CD14-positive monocyte (primary cell): Measurements from ENCODE around the gene RPL37. TPM values are rescaled to one million over a fixed set of nuclear protein-coding genes. Genes with fewer than 3 reads are reported as not detected.
A peak's percentile ranks its signal among the peaks of the same experiment; 100 is the strongest.
"Not testable (repeated sequence)": the region's sequence is repeated elsewhere in the genome, so short reads cannot be mapped to it uniquely, and the experiment has no call there.

Experiments
- DNase-seq, 3 donors: peaks; one replicate each; pipeline ENCODE4 v3.0.0-alpha.2; 2011 to 2022
- H2AFZ ChIP-seq: 2 replicates; pipeline ENCODE4 v1.6.0; 2012; ENCODE audit warnings: mild to moderate bottlenecking, low read depth, low read length, inconsistent platforms; ENCODE audit not compliant: insufficient read depth, poor library complexity, severe bottlenecking
- H3K27ac ChIP-seq, 2 donors: 1 replicate in 1 of 2; 2 replicates in 1 of 2; pipeline ENCODE4 v1.5.1; 2012 to 2013; ENCODE audit warnings: low read length in 2 of 2, control low read depth in 1 of 2, inconsistent platforms in 1 of 2, low read depth in 1 of 2, mild to moderate bottlenecking in 1 of 2
- H3K27me3 ChIP-seq, 2 donors: one replicate each; pipeline versions ENCODE4 v1.6.0 to v1.6.1; 2011 to 2013; ENCODE audit warnings: low read length in 2 of 2; ENCODE audit not compliant: control insufficient read depth in 2 of 2, insufficient read depth in 2 of 2
- H3K36me3 ChIP-seq, 2 donors: replicated peaks in 1 of 2; 1 replicate in 1 of 2; 2 replicates in 1 of 2; pipeline versions ENCODE4 v1.5.1 to v1.6.1; 2012 to 2013; ENCODE audit warnings: low read length in 2 of 2, control low read depth in 1 of 2, inconsistent platforms in 1 of 2, mild to moderate bottlenecking in 1 of 2; ENCODE audit not compliant: insufficient read depth in 2 of 2, control insufficient read depth in 1 of 2
- H3K4me1 ChIP-seq, 2 donors: 1 replicate in 1 of 2; 2 replicates in 1 of 2; pipeline versions ENCODE4 v1.5.1 to v1.6.1; 2012 to 2013; ENCODE audit warnings: low read length in 2 of 2, control low read depth in 1 of 2, inconsistent platforms in 1 of 2, mild to moderate bottlenecking in 1 of 2, moderate library complexity in 1 of 2; ENCODE audit not compliant: insufficient read depth in 2 of 2, control insufficient read depth in 1 of 2
- H3K4me2 ChIP-seq: replicated peaks from 2 replicates; pipeline ENCODE3; 2012; ENCODE audit warnings: low read length, moderate library complexity, mild to moderate bottlenecking; ENCODE audit not compliant: poor library complexity, severe bottlenecking; ENCODE audit errors: extremely low read depth
- H3K4me3 ChIP-seq, 3 experiments: fragments of 200-600 bp in 1 of 3; sonication (generic) in 1 of 3; replicated peaks in 1 of 3; 1 replicate in 2 of 3; 2 replicates in 1 of 3; pipeline ENCODE4 v1.5.1; 2011 to 2013; ENCODE audit warnings: low read length in 3 of 3, mild to moderate bottlenecking in 3 of 3, control low read depth in 2 of 3, low read depth in 2 of 3, inconsistent platforms in 1 of 3, moderate library complexity in 1 of 3
- H3K79me2 ChIP-seq: 2 replicates; pipeline ENCODE4 v1.6.0; 2012; ENCODE audit warnings: mild to moderate bottlenecking, control low read depth, inconsistent platforms, low read length, moderate library complexity; ENCODE audit not compliant: insufficient read depth
- H3K9ac ChIP-seq: 2 replicates; pipeline ENCODE4 v1.6.0; 2017; ENCODE audit warnings: low read length, mild to moderate bottlenecking; ENCODE audit not compliant: insufficient read depth, poor library complexity, severe bottlenecking
- H3K9me3 ChIP-seq, 2 donors: replicated peaks in 1 of 2; 1 replicate in 1 of 2; 2 replicates in 1 of 2; pipeline versions ENCODE4 v1.5.1 to v1.6.1; 2012 to 2013; ENCODE audit warnings: low read length in 2 of 2, control low read depth in 1 of 2; ENCODE audit not compliant: control insufficient read depth in 1 of 2, insufficient read depth in 1 of 2
- H4K20me1 ChIP-seq: 2 replicates; pipeline ENCODE4 v1.6.0; 2012; ENCODE audit warnings: mild to moderate bottlenecking, low read length, control low read depth, moderate library complexity; ENCODE audit not compliant: insufficient read depth
- H3K27ac Mint-ChIP-seq, 7 donors: one replicate each; pipeline ENCODE4 v1.8.0; 2020; ENCODE audit warnings: mild to moderate bottlenecking in 7 of 7, mixed read lengths in 7 of 7, moderate library complexity in 6 of 7, inconsistent platforms in 2 of 7
- H3K27me3 Mint-ChIP-seq, 3 donors: one replicate each; pipeline ENCODE4 v1.8.0; 2021 to 2022; ENCODE audit warnings: low read depth in 3 of 3, mild to moderate bottlenecking in 3 of 3, mixed read lengths in 3 of 3, moderate library complexity in 3 of 3, inconsistent platforms in 1 of 3
- H3K36me3 Mint-ChIP-seq, 2 donors: one replicate each; pipeline ENCODE4 v1.8.0; 2020; ENCODE audit warnings: mixed read lengths in 2 of 2, inconsistent platforms in 1 of 2, mild to moderate bottlenecking in 1 of 2
- H3K4me1 Mint-ChIP-seq: one replicate; pipeline ENCODE4 v1.8.0; 2020; ENCODE audit warnings: mild to moderate bottlenecking, mixed read lengths
- H3K4me3 Mint-ChIP-seq, 2 donors: one replicate each; pipeline ENCODE4 v1.8.0; 2020; ENCODE audit warnings: mild to moderate bottlenecking in 2 of 2, mixed read lengths in 2 of 2, moderate library complexity in 1 of 2
- H3K9me3 Mint-ChIP-seq, 7 donors: one replicate each; pipeline ENCODE4 v1.8.0; 2020 to 2022; ENCODE audit warnings: mixed read lengths in 7 of 7, mild to moderate bottlenecking in 6 of 7, moderate library complexity in 6 of 7, inconsistent platforms in 2 of 7
- WGBS: methylation state at CpG from one replicate; pipeline ENCODE4 v1.1.5; 2013; ENCODE audit warnings: missing lambda C conversion rate; ENCODE audit not compliant: insufficient coverage; 5-methylcytosine and 5-hydroxymethylcytosine counted together
- intact Hi-C, 2 donors: fragments of 100-400 bp; cut with micrococcal nuclease; formaldehyde crosslinking; loops; one replicate each; pipeline versions ENCODE4 v1.15.0 to v1.15.1; 2023
- polyA minus RNA-seq: library from RNA; depleted of rRNA, polyadenylated mRNA; stranded (reverse); fragments of >200 nt; gene quantifications from 2 replicates; pipeline ENCODE4 v1.2.3, GENCODE V29; 2012
- polyA plus RNA-seq, 3 donors: library from polyadenylated mRNA; depleted of rRNA in 1 of 3; unstranded in 2 of 3; stranded (reverse) in 1 of 3; fragments of 300-500 nt in 2 of 3; fragments of >200 nt in 1 of 3; fragmentation: Illumina TruSeq in 2 of 3; gene quantifications; 1 replicate in 2 of 3; 2 replicates in 1 of 3; pipeline ENCODE4 v1.2.3, GENCODE V29; 2012 to 2021
- total RNA-seq, 12 experiments: library from RNA in 1 of 12; stranded (reverse) in 1 of 12; fragments of 120-200 nt in 1 of 12; gene quantifications; one replicate each; pipeline ENCODE4 v1.2.4 and lab custom pipeline; 2013 to 2026; ENCODE audit warnings: mixed read lengths in 6 of 12, inconsistent platforms in 1 of 12
- TF ChIP-seq, protein P1 (sequence below): fragments of 200-600 bp; IDR thresholded peaks from one replicate; pipeline ENCODE4 v1.8.0; 2022; ENCODE audit warnings: antibody characterized with exemption, mild to moderate bottlenecking

Gene RPL37
- total RNA-seq (2013), result 2,056 TPM
- polyA plus RNA-seq, result 100 to 1,000 TPM in 2 of 3 donors, 10 to 100 TPM in 1; 87.9 to 813 (median 738) TPM
- 696 and 1,409 TPM in 2 replicates for polyA minus RNA-seq
- total RNA-seq (lab: John Stamatoyannopoulos, UW), result 238 to 665 (median 561) reads per million in 11 experiments

DNA sequence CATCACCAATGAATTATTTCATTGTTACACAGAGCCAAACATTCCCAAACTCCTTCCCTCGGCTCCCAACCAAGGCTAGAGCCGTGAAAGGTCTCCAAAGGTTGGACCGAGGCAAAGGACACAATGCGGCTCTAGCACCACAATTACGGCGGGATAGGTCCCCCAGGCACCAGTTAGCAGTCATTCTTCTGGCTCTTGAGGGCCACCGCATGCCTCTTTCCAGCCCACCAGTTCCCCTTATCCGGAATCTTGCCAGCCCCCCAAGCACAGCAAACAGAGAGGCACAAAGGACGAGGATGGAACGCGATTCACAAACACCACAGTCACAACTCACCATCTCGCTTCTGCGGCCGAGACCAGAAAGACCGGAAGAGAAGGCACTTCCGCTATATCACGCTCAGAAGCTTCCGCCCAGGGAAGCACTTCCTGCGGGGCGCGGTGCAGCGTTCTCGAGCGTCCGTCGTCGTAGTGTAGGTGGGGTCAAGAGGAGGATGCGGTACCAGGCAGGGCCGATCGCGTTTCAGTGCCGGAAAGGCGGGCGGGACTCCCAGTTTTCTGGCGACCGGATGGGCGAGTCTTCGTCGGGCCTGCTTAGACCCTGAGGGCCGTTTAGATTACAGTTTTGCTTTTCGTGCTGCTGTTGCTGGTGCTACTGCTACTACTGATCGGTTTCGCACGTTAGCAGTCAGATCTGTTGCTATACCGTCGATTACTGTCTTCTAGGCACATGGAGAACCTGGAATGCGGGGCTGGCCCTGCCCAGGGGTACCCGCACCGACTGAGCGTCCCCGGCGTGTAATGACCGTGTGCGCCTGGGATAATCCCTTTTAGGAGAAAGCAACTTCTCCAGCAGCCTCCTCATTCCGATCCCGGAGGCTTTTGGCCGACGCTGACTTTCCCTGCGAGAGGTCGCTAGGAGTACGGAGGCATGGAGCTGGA is at the start of gene RPL37:
Gene RPL37 (minus strand): TSS at position 374 of the 939 bp plus-strand sequence. CDS start 37 bp downstream, at position 337.
- H3K9ac ChIP-seq, result peak within 1 kb of the TSS; percentile 89
- H3K27me3 ChIP-seq, result no peaks in the 10 kb centered on the region
- H3K36me3 ChIP-seq, result peaks cover 37 to 41% of the 10 kb centered on the region in 2 donors
- WGBS, result 1% methylated on average over 56 of the region's 61 CpGs
- H2AFZ ChIP-seq, result peak within 1 kb of the TSS; percentile 97
- Mint-ChIP-seq H3K27ac (peak within 1 kb of the TSS; percentile 96 to 99 (median 97)), H3K4me1 (peaks cover 44% of the 10 kb centered on the region), H3K36me3 (peaks cover 39 to 41% of the 10 kb centered on the region in 2 donors), H3K27me3 (peaks cover 0 to 2% (median 0%) of the 10 kb centered on the region in 3 donors), H3K9me3 (peaks cover 0 to 3% (median 0%) of the 10 kb centered on the region in 7 donors), H3K4me3 (peak within 1 kb of the TSS; percentile 95 to 99)
- H3K4me2 ChIP-seq, result peak within 1 kb of the TSS; percentile 79
- H3K4me3 ChIP-seq, result peak within 1 kb of the TSS; percentile 86 to 99 (median 89)
- H3K4me1 ChIP-seq, result peaks cover 38 to 45% of the 10 kb centered on the region in 2 donors
- peak within 1 kb of the TSS; percentile 92 to 96 for H3K27ac ChIP-seq
- H3K79me2 ChIP-seq, result peaks cover 48% of the 10 kb centered on the region
- peaks cover 41% of the 10 kb centered on the region for H4K20me1 ChIP-seq
- intact Hi-C loops, result loop anchor here in 1 of 2 donors (10.0 kb wide), 2 partner anchors 80 to 1070 kb away; partner anchors contain the start of genes RIMOC1 and TTC33
- peak; percentile 93 to 96 (median 95) for DNase-seq
- TF ChIP-seq, protein P1, sequence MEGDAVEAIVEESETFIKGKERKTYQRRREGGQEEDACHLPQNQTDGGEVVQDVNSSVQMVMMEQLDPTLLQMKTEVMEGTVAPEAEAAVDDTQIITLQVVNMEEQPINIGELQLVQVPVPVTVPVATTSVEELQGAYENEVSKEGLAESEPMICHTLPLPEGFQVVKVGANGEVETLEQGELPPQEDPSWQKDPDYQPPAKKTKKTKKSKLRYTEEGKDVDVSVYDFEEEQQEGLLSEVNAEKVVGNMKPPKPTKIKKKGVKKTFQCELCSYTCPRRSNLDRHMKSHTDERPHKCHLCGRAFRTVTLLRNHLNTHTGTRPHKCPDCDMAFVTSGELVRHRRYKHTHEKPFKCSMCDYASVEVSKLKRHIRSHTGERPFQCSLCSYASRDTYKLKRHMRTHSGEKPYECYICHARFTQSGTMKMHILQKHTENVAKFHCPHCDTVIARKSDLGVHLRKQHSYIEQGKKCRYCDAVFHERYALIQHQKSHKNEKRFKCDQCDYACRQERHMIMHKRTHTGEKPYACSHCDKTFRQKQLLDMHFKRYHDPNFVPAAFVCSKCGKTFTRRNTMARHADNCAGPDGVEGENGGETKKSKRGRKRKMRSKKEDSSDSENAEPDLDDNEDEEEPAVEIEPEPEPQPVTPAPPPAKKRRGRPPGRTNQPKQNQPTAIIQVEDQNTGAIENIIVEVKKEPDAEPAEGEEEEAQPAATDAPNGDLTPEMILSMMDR, result no peak
- no peaks in the 10 kb centered on the region for H3K9me3 ChIP-seq

DNA sequence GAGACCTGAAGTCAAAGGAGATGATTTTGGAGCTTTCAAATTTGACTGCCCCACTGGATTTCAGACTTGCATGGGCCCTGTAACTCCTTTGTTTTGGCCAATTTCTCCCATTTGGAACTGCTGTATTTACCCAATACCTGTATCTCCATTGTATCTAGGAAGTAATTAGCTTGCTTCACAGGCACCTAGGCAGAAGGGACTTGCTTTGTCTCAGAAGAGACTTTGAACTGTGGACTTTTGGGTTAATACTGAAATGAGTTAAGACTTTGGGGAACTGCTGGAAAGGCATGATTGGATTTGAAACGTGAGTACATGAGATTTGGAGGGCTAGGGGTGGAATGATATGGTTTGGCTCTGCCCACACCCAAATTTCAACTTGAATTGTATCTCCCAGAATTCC is 48.0 kb upstream of the RPL37 start:
- H3K4me3 Mint-ChIP-seq, H3K79me2 ChIP-seq, DNase-seq, H3K9ac ChIP-seq, H3K4me1 Mint-ChIP-seq, H3K36me3 Mint-ChIP-seq, H3K4me2 ChIP-seq, H3K9me3 Mint-ChIP-seq, H3K27ac Mint-ChIP-seq, intact Hi-C loops, H3K4me1 ChIP-seq, H3K27ac ChIP-seq, H3K36me3 ChIP-seq, H3K27me3 ChIP-seq, H4K20me1 ChIP-seq, H2AFZ ChIP-seq, H3K4me3 ChIP-seq, H3K27me3 Mint-ChIP-seq, H3K9me3 ChIP-seq: not testable (repeated sequence)
- WGBS, result no CpG with 5 or more reads among the region's 1 CpG
